HL-60 (cell line): Measurements from ENCODE around the gene ADAMTS2.

Experiments
- DNase-seq, 2 experiments: peaks; one replicate each; pipeline ENCODE4 v3.0.0-alpha.2; 2010 to 2020; ENCODE audit warnings: low read depth in 1 of 2, low spot score in 1 of 2
- H3K27ac ChIP-seq: fragments of 250-450 bp; sonication (Bioruptor Pico); replicated peaks from 2 replicates; pipeline ENCODE4 v1.5.1; 2020; ENCODE audit warnings: mild to moderate bottlenecking, moderate library complexity
- H3K27me3 ChIP-seq: fragments of 250-450 bp; sonication (Bioruptor Pico); 2 replicates; pipeline ENCODE4 v1.5.1; 2021; ENCODE audit warnings: mild to moderate bottlenecking, moderate library complexity; ENCODE audit not compliant: insufficient read depth, poor library complexity, severe bottlenecking
- H3K4me3 ChIP-seq: replicated peaks from 2 replicates; pipeline ENCODE4 v1.5.1; 2011; ENCODE audit warnings: mild to moderate bottlenecking, control low read depth, low read length; ENCODE audit not compliant: insufficient read depth
- CTCF ChIP-seq: IDR thresholded peaks from one replicate; pipeline ENCODE4 v1.5.1; 2011; ENCODE audit warnings: low read length, control low read depth, inconsistent platforms; ENCODE audit not compliant: insufficient read depth
- GABPA ChIP-seq: IDR thresholded peaks from 2 replicates; pipeline ENCODE4 v1.6.1; 2012; ENCODE audit warnings: low read depth
- POLR2AphosphoS5 ChIP-seq: IDR thresholded peaks from 2 replicates; pipeline ENCODE4 v1.6.1; 2012; ENCODE audit warnings: low read depth
- REST ChIP-seq: IDR thresholded peaks from 2 replicates; pipeline ENCODE4 v1.6.1; 2012; ENCODE audit warnings: low read depth; ENCODE audit not compliant: insufficient replicate concordance
- SPI1 ChIP-seq: IDR thresholded peaks from 2 replicates; pipeline ENCODE4 v1.6.1; 2012; ENCODE audit warnings: low read depth, mild to moderate bottlenecking, borderline replicate concordance

ADAMTS2 gene

GRCh38 chr5:179294131-179294780, 51.0 kb downstream of the ADAMTS2 start:
- no peak overlapping the region for H3K27ac ChIP-seq
- no peak for TF ChIP-seq POLR2AphosphoS5
- TF ChIP-seq REST: no peak
- no peak for TF ChIP-seq SPI1
- TF ChIP-seq GABPA: no peak
- no peak for TF ChIP-seq CTCF
- DNase-seq: no peak
- H3K27me3 ChIP-seq: no peaks in the 10 kb centered on the region
- no peak overlapping the region for H3K4me3 ChIP-seq

- no peak overlapping the region for H3K27ac ChIP-seq
- no peak for DNase-seq
- H3K4me3 ChIP-seq: no peak overlapping the region
- no peak for TF ChIP-seq SPI1
- H3K27me3 ChIP-seq: no peaks in the 10 kb centered on the region
Measured at GRCh38 chr5:179292681-179293635, 52.3 kb downstream of the ADAMTS2 start.

- Histone ChIP-seq H3K27me3 (no peaks in the 10 kb centered on the region), H3K4me3 (no peak overlapping the region), H3K27ac (no peak overlapping the region)
- no peak for DNase-seq
- TF ChIP-seq POLR2AphosphoS5: no peak
- TF ChIP-seq CTCF: no peak
- no peak for TF ChIP-seq GABPA
- no peak for TF ChIP-seq SPI1
- no peak for TF ChIP-seq REST
Measured at GRCh38 chr5:179292202-179292601, 53.1 kb downstream of the ADAMTS2 start.

- H3K27ac ChIP-seq: no peak overlapping the region
- no peak for TF ChIP-seq REST
- TF ChIP-seq GABPA: no peak
- no peak for TF ChIP-seq CTCF
- no peak for TF ChIP-seq POLR2AphosphoS5
- TF ChIP-seq SPI1: no peak
- H3K27me3 ChIP-seq: no peaks in the 10 kb centered on the region
- DNase-seq: no peak
- H3K4me3 ChIP-seq: no peak overlapping the region
Measured at GRCh38 chr5:179290681-179291540, 54.4 kb downstream of the ADAMTS2 start.
